GM19193 (cell line): ENCODE data around the gene KIF1B.

Experiments
- POLR2A ChIP-seq: IDR thresholded peaks from 4 replicates; pipeline ENCODE4 v1.6.1; 2011; ENCODE audit not compliant: insufficient read depth, insufficient read length; ENCODE audit errors: extremely low read depth

The KIF1B gene

DNA sequence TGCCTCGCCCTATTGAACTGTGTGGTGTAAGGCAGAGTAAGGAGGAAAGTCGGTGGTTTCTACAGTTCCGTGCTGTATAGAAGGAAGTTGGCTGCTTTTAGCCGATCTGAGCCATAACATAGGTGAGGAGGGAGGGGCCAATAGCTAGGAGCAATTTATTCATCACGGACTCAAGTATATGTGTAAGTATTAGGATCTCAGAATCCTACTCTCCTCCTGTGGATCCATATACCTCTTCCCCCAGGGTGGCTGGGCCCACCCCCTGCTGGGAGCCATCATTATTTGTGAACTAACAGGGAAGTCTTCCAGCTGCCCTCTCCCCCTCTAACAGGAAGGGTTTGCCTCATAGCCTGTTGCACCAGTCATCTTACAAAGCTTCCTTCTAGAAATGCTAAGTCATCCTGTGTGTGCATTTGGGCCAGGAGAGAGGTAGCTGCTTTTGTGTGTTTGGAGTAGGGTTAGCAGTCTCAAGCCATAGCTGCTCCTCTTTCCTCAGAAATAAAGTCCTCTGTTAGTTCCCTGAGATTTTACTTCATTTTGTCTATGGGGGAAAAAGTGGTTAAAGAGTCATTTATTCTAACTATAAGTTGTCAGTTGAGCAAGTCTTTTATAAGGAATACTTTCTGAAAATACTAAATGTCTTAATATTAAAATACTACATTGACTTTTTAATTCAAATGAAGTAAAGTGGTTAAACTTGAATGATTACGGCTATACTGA, 205.0 kb downstream of the KIF1B start:
- no peak for TF ChIP-seq POLR2A

DNA sequence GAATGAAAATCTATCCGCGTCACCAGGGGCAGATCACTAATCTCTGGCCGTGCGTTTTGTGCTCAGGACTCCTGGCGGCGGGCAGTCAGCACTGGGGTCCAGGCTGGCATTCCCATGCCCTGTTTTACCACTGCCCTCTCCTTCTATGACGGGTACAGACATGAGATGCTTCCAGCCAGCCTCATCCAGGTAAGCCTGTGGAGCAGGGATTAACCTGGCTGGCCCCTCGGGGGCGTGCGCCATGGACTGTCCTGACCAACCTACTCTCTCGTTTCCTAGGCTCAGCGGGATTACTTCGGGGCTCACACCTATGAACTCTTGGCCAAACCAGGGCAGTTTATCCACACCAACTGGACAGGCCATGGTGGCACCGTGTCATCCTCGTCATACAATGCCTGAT, 209.0 kb downstream of the KIF1B start:
- TF ChIP-seq POLR2A = no peak

DNA sequence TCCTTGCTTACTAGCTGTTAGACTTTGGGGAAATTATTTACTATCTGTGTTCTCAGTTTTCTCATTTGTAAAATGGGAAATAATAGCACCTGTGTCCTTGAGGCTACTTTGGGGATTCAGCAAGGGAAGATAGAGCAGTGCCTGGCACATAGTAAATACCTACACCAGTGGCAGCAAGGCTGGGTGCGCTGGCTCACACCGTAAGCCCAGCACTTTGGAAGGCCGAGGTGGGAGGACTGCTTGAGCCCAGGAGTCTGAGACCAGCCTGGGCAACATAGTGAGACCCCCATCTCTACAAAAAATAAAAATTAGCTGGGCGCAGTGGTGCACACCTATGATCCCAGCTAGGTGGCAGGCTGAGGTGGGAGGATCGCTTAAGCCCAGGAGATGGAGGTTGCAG, 211.3 kb downstream of the KIF1B start:
- TF ChIP-seq POLR2A = no peak

DNA sequence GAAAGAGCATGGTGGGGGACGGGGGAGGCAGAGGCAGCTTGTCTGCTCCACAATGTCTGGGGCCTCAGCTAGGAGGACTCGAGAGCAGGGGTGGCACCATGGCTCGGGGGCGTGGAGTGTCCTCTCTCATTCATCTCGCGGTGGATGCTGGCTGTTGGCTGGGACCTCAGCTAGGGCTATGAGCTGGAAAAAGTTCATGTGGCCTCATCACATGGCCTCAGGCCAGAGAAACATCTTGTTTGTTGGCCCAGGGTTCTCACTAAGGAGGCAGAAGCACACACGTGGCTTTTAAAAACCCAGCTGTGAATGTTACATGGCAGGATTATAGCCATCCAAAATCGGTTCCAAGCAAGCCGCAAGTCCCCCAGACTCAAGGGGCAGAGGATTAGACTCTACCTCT, 213.7 kb downstream of the KIF1B start:
- no peak for TF ChIP-seq POLR2A

DNA sequence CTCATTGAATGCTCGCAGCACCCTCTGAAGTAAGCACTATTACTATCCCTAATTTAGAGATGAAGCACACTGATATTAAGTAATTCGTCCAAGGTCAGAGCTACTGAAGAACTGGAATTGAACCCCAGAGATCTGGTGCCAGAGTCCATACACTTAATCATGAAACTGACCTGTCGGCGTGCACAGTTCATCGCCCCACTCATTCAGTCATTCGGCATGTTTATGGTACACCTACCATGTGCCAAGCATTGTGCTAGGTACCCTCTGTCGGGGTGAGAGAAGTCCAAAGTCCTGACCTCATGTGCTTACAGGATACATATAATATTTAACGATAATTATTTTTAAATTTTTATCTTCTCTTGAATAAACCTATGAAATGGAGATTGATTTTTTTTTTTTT, 214.3 kb downstream of the KIF1B start:
- TF ChIP-seq POLR2A = no peak

DNA sequence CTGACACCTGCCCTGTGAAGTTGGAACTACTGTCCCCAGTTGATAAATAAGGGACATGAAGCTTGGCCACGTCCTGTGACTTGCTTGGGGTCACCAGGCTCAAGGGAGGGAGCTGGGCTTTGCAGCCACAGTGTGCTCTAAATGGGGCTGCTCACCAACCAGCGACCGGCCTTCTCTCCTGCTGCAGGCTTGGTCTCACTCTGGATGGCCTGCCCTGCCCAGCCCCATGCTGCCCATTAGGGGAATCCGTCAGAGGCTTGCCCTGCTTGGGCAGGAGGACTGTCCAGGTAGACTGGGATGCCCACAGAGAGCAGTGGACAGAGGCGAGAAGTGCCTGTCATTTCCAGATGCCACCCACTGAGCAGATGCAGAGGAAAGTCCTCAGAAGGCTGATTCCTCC, 218.6 kb downstream of the KIF1B start:
- TF ChIP-seq POLR2A = no peak

DNA sequence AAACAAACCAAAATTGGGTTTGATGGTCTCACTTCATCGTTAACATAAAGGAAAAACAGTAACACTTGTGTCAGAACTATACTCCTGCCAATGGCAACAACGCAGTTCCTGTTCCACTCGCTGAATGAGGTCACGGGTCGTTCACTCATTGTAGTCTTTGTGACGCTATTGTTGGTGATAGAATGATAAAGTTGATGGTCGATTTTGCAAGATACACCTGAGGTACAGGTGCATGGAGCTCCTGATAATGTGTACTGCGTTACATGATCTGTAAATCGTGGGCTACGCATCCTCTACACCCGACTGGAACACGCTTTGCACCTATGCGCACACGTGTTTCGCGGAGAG, 219.5 kb downstream of the KIF1B start:
- no peak for TF ChIP-seq POLR2A

DNA sequence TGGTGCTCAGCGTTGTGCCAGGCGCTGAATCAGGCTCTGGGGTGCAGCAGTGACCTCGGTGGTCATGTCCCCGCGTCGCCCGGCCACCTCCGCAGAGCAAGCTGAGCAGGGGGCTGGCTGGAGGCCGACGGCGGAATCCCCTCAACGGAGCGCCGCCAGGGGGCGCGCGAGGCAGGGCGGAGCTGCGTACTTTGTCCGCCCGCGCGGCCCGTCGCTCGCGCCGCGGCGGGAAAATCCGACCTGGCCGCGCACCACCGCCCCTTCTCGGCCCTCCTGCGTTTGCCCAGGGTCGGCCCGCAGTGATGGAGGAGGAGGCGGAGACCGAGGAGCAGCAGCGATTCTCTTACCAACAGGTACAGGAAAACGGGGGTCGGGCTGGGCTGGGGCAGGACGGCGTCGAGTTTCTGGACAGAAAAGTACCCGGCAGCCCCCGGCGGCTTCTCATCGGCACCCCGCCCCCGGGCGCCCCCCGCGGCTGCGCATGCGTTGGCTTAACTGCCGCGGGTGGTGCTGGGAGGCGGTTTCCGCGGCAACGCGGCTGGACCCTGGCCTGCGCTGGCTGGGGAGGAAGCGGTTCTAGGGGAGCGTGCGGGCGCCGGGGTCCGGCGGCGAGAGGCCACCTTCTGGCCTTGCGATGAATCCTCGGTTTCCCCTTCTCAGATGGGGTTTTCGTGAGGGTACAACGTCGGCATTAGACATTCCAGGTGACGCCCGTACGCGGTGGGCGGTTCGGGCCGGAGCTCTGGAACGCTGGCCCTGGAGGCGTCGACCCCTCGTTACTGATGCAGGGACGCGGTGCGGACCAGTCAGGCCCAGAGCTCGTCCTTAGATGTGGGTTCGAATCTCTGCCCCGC, 220.1 kb downstream of the KIF1B start, which contains the start of gene CENPS:
Gene CENPS, plus strand, starts transcription at position 218 of the 854 bp plus-strand sequence. Its CDS starts 85 bp downstream, at position 303.
- TF ChIP-seq POLR2A = peak; percentile 80
